Memory B cell (primary cell): ENCODE data around the gene CASTOR2.
"Not testable (repeated sequence)": the region's sequence is repeated elsewhere in the genome, so short reads cannot be mapped to it uniquely, and the experiment has no call there.

Experiments used
- ATAC-seq: fragments of 150-1000 bp; cut with Tn5 transposase; 2 replicates; pipeline ENCODE4 v1.10.0; 2021; ENCODE audit warnings: low read depth, mild to moderate bottlenecking, moderate library complexity
- DNase-seq, 2 donors: peaks; one replicate each; pipeline ENCODE4 v3.0.0; 2022; ENCODE audit warnings: low spot score in 2 of 2
- H3K27ac Mint-ChIP-seq: one replicate; pipeline ENCODE4 v1.8.0; 2022; ENCODE audit warnings: mild to moderate bottlenecking, moderate library complexity, mixed read lengths
- H3K27me3 Mint-ChIP-seq: one replicate; pipeline ENCODE4 v1.8.0; 2022; ENCODE audit warnings: mixed read lengths
- H3K36me3 Mint-ChIP-seq: one replicate; pipeline ENCODE4 v1.8.0; 2022; ENCODE audit warnings: mild to moderate bottlenecking, mixed read lengths
- H3K4me1 Mint-ChIP-seq: one replicate; pipeline ENCODE4 v1.8.0; 2022; ENCODE audit warnings: mixed read lengths
- H3K4me3 Mint-ChIP-seq: one replicate; pipeline ENCODE4 v1.8.0; 2022; ENCODE audit warnings: mild to moderate bottlenecking, moderate library complexity, mixed read lengths
- H3K9me3 Mint-ChIP-seq: one replicate; pipeline ENCODE4 v1.8.0; 2022; ENCODE audit warnings: mixed read lengths

The CASTOR2 gene

GRCh38 chr7:74964511-74965119 lies at the start of gene CASTOR2:
CASTOR2 (plus strand) TSS chr7:74964705; CDS start chr7:74964986, 281 bp downstream.
- H3K27me3 Mint-ChIP-seq, H3K9me3 Mint-ChIP-seq, H3K27ac Mint-ChIP-seq, H3K36me3 Mint-ChIP-seq, H3K4me1 Mint-ChIP-seq: not testable (repeated sequence)
- peak; percentile 61 to 77 for DNase-seq
- peak within 1 kb of the TSS; percentile 66 for H3K4me3 Mint-ChIP-seq
- ATAC-seq = peak; percentile 94

DNA sequence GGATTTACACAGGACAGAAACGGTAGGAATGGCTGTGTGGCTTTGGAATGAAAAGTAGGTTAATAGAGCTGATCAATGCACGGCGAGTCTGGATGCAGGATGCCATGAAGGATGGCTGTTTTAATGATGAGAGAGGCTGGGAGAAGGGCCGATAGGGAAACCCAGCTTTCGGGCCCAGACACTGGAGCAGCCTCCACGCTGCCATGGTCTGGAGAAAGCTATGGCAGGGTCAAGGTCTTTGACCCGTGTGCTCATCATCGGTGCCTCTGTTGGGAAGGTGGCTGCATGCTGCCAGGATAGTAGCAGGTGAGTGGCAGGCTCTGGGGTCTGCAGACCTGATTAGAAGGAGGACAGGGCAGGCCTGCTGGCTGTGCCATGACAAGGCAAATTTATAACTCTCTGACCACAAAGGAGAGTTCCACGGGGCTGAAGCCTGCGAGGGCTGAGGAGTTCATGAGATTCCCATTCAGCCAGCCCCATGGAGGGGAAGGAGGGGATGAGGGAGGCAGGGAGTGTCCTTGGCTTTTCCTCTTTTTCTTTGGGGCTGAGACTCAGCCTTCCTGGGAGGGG lies 42.1 kb upstream of the CASTOR2 start:
- not testable (repeated sequence) for ATAC-seq, H3K9me3 Mint-ChIP-seq, H3K4me3 Mint-ChIP-seq, H3K27me3 Mint-ChIP-seq, DNase-seq, H3K4me1 Mint-ChIP-seq, H3K36me3 Mint-ChIP-seq, H3K27ac Mint-ChIP-seq

GRCh38 chr7:74923644-74924043 lies 40.9 kb upstream of the CASTOR2 start:
- DNase-seq, H3K36me3 Mint-ChIP-seq, H3K27me3 Mint-ChIP-seq, ATAC-seq, H3K4me1 Mint-ChIP-seq, H3K27ac Mint-ChIP-seq, H3K9me3 Mint-ChIP-seq, H3K4me3 Mint-ChIP-seq: not testable (repeated sequence)

DNA sequence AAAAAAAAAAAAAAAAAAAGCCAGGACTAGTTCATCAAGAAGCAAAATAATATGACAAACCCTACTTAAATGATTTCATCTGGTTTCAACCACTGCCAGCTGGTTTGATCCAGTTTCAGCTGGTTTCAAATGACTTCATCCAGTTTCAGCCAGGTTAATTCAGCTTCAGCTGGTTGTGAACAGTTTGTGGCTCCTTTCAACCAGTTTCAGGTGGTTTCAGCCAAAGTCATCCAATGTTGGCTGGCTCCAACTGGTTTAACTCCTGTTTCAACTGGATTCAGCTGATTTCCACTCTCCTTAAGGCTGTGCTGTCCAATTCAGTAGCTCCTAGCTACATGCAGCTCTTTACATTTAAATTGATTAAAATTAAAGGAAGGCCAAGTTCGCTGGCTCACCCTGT lies 37.5 kb upstream of the CASTOR2 start:
- not testable (repeated sequence) for H3K4me3 Mint-ChIP-seq, H3K4me1 Mint-ChIP-seq, H3K36me3 Mint-ChIP-seq, ATAC-seq, H3K9me3 Mint-ChIP-seq, DNase-seq, H3K27ac Mint-ChIP-seq, H3K27me3 Mint-ChIP-seq

DNA sequence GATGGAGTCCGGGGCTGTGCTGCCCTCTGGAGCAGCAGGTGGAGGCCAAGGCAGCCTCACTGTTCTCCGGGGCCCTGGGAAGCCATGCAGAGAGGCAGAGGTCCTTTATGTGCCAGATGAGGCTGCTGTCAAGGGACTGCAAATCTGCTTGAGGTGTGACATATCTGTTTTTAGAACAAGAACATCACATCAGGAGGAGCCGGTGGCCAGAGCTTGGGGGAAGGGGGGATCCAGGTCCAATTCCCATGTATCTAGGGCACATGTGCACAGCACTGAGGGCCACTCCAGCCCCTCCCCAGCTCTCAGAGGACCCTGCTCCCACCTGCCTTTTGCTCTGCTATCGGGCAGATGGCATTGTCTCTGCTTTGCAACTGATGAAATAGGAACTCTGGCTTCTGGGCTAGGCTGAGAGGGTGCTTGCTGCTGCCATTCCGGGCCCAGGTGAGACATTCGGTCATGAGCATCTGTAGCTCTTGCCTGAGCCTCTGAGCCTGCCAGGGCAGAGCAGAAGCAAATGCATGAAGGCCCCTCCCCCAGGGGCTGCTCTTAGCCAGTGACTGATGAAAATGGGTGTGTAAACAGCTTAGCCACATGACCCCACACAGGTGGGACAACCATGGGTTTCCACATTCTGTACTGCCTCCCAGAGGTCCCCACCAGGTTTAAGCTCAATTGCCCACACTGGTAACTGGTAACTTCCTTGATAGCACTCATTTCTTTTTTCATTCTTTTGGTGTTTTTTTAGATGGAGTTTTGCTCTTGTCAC lies 32.8 kb upstream of the CASTOR2 start:
- H3K4me3 Mint-ChIP-seq, H3K9me3 Mint-ChIP-seq, DNase-seq, H3K27ac Mint-ChIP-seq, H3K36me3 Mint-ChIP-seq, H3K27me3 Mint-ChIP-seq, H3K4me1 Mint-ChIP-seq: not testable (repeated sequence)
- ATAC-seq = peak; percentile 67

GRCh38 chr7:74939429-74939828 lies 25.1 kb upstream of the CASTOR2 start:
- H3K36me3 Mint-ChIP-seq, H3K9me3 Mint-ChIP-seq, H3K27me3 Mint-ChIP-seq, H3K4me3 Mint-ChIP-seq, DNase-seq, H3K27ac Mint-ChIP-seq, ATAC-seq, H3K4me1 Mint-ChIP-seq: not testable (repeated sequence)

DNA sequence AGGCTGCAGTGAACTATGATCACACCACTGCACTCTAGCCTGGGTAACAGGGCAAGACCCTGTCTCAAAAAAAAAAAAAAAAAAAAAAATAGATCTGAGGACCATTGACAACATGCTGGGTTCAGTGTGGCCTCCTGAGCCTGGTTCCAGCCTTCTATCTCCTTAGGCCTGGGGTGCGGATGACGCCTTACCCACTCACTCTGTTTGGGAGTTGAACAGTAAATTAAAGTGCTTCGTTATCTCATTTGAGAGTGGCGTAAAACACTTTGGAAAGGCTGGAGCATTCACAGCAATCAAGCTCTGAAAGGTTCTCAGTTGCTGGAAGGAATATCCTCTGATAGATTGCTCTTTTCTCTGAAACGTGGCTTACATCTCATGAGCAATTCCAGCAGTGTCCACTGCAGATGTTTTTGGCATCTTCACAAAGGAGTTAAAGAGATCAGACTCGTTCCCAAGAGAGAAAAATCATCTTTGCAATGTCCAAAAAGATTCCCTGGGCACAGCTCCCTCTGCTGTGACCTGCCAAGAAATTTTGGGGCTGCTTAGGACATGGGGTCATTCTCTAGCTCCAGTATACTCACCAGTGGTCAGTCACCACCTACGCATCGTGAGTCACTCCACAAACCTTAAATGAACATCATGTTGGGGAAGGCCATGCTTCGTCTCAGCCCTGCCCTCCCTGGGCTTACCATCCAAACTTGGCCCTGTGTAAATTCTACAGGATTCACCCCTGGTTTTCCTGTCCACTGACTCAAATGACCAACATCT lies 23.0 kb upstream of the CASTOR2 start:
- H3K27ac Mint-ChIP-seq, ATAC-seq, H3K4me1 Mint-ChIP-seq, H3K27me3 Mint-ChIP-seq, H3K4me3 Mint-ChIP-seq, H3K9me3 Mint-ChIP-seq, H3K36me3 Mint-ChIP-seq, DNase-seq: not testable (repeated sequence)

GRCh38 chr7:74943923-74944322 lies 20.6 kb upstream of the CASTOR2 start:
- not testable (repeated sequence) for H3K36me3 Mint-ChIP-seq, H3K9me3 Mint-ChIP-seq, H3K27me3 Mint-ChIP-seq, H3K27ac Mint-ChIP-seq, H3K4me3 Mint-ChIP-seq, DNase-seq, H3K4me1 Mint-ChIP-seq, ATAC-seq

- H3K4me3 Mint-ChIP-seq, ATAC-seq, DNase-seq, H3K36me3 Mint-ChIP-seq, H3K27ac Mint-ChIP-seq, H3K4me1 Mint-ChIP-seq, H3K9me3 Mint-ChIP-seq, H3K27me3 Mint-ChIP-seq: not testable (repeated sequence)
Observed at GRCh38 chr7:74947741-74948140, 16.8 kb upstream of the CASTOR2 start.

- H3K4me1 Mint-ChIP-seq, H3K36me3 Mint-ChIP-seq, H3K27ac Mint-ChIP-seq, H3K9me3 Mint-ChIP-seq, ATAC-seq, DNase-seq, H3K27me3 Mint-ChIP-seq, H3K4me3 Mint-ChIP-seq: not testable (repeated sequence)
Observed at GRCh38 chr7:74953774-74954173, 10.7 kb upstream of the CASTOR2 start.

DNA sequence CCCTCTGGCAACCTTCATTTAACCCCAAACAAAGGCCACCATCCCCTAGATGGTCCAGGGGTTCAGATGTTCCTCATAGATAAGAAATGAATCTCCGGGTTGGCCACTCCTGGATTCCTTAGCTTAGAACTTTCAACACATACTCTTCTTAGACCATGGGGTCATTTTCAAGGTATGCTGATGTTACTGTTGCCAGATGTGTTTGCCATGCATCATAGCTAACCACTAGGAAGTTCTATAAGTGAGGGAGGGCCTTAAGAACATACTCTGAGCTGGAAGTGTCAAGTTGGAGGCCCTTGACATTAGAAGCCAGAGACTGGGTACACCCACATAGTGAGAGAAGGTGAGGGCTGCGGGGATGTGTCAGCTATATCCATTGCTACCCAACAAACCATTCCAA lies 6.2 kb upstream of the CASTOR2 start:
- H3K27ac Mint-ChIP-seq, H3K4me3 Mint-ChIP-seq, DNase-seq, H3K36me3 Mint-ChIP-seq, H3K4me1 Mint-ChIP-seq, H3K9me3 Mint-ChIP-seq, ATAC-seq, H3K27me3 Mint-ChIP-seq: not testable (repeated sequence)

- H3K4me3 Mint-ChIP-seq = peak overlapping the region; percentile 66
- not testable (repeated sequence) for DNase-seq, H3K4me1 Mint-ChIP-seq
Observed at GRCh38 chr7:74963704-74964510, 598 bp upstream of the CASTOR2 start.

GRCh38 chr7:74966208-74966854 lies 1.8 kb downstream of the CASTOR2 start:
- DNase-seq, H3K27ac Mint-ChIP-seq, H3K4me3 Mint-ChIP-seq, ATAC-seq, H3K27me3 Mint-ChIP-seq, H3K36me3 Mint-ChIP-seq, H3K4me1 Mint-ChIP-seq, H3K9me3 Mint-ChIP-seq: not testable (repeated sequence)

More at GRCh38 chr7:74963704-74964510, 598 bp upstream of the CASTOR2 start:
- ATAC-seq = peak; percentile 49
- not testable (repeated sequence) for H3K27me3 Mint-ChIP-seq, H3K36me3 Mint-ChIP-seq, H3K27ac Mint-ChIP-seq, H3K9me3 Mint-ChIP-seq
